Measurements from ENCODE around the gene URI1.

Gene URI1

DNA sequence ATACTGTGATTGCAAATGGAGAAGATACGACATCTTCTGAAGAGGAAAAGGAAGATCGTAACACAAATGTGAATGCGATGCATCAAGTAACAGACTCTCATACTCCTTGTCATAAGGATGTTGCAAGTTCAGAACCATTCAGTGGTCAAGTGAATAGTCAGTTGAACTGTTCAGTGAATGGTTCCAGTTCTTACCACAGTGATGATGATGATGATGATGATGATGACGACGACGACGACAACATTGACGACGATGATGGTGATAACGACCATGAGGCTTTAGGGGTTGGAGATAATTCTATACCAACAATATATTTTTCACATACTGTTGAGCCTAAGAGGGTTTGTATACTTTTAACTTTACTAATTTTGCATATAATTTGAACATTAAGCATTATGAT lies 67.0 kb downstream of the URI1 start:
- H3K27ac ChIP-seq (ENCODE audit: extremely low read depth, low read depth, low read length) = no peak overlapping the region
- H3K9me3 ChIP-seq (ENCODE audit: control insufficient read depth, insufficient read depth, low read depth, low read length) = no peaks in the 10 kb centered on the region
- CTCF ChIA-PET = no interaction called here
- peaks cover 37 to 75% of the 10 kb centered on the region in 2 experiments for H3K36me3 ChIP-seq (ENCODE audit: control insufficient read depth in 2 of 2, insufficient read depth in 1 of 2, low read length in 2 of 2)
- H3K4me3 ChIP-seq (ENCODE audit: low read depth, low read length) = no peak overlapping the region
- POLR2A ChIA-PET = no interaction called here
- H3K4me1 ChIP-seq (ENCODE audit: control insufficient read depth, insufficient read depth, low read length) = peaks cover 20% of the 10 kb centered on the region
- no peak for TF ChIP-seq ZNF785 (tag by site-specific recombination; IDR thresholded peaks at IDR 0.05)
- TF ChIP-seq, protein P1, sequence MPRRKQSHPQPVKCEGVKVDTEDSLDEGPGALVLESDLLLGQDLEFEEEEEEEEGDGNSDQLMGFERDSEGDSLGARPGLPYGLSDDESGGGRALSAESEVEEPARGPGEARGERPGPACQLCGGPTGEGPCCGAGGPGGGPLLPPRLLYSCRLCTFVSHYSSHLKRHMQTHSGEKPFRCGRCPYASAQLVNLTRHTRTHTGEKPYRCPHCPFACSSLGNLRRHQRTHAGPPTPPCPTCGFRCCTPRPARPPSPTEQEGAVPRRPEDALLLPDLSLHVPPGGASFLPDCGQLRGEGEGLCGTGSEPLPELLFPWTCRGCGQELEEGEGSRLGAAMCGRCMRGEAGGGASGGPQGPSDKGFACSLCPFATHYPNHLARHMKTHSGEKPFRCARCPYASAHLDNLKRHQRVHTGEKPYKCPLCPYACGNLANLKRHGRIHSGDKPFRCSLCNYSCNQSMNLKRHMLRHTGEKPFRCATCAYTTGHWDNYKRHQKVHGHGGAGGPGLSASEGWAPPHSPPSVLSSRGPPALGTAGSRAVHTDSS (tag by site-specific recombination; IDR thresholded peaks at IDR 0.05) = peak; percentile 91

GRCh38 chr19:30011051-30011578 lies 69.1 kb downstream of the URI1 start:
- POLR2A ChIA-PET = no interaction called here
- Histone ChIP-seq H3K27ac (ENCODE audit: extremely low read depth, low read depth, low read length) (no peak overlapping the region), H3K4me1 (ENCODE audit: control insufficient read depth, insufficient read depth, low read length) (peaks cover 6% of the 10 kb centered on the region; the same call in 1 of the 2 replicates), H3K36me3 (ENCODE audit: control insufficient read depth in 2 of 2, insufficient read depth in 1 of 2, low read length in 2 of 2) (peaks cover 50 to 89% of the 10 kb centered on the region in 2 experiments), H3K9me3 (ENCODE audit: control insufficient read depth, insufficient read depth, low read depth, low read length) (no peaks in the 10 kb centered on the region), H3K4me3 (ENCODE audit: low read depth, low read length) (no peak overlapping the region)
- CTCF ChIA-PET = interaction anchor here (0.7 to 1.1 kb wide), 2 partner anchors 29 to 153 kb away, joined by 3 to 4 read pairs; no protein-coding TSS in a partner anchor
- TF ChIP-seq IKZF3 (tag by site-specific recombination; IDR thresholded peaks at IDR 0.05) = no peak
- TF ChIP-seq HOXA7 (CRISPR knock-in tag; IDR thresholded peaks at IDR 0.05; ENCODE audit: borderline replicate concordance) = no peak
- TF ChIP-seq PRDM1 (tag by site-specific recombination; IDR thresholded peaks at IDR 0.05) = peak; percentile 90

GRCh38 chr19:30014770-30015169 lies 72.7 kb downstream of the URI1 start:
- H3K36me3 ChIP-seq (ENCODE audit: control insufficient read depth in 2 of 2, insufficient read depth in 1 of 2, low read length in 2 of 2) = peaks cover 42 to 86% of the 10 kb centered on the region in 2 experiments
- CTCF ChIA-PET = interaction anchor here (0.7 to 2.3 kb wide), 3 partner anchors 16 to 48 kb away, joined by 3 to 6 read pairs (median 3); no protein-coding TSS in a partner anchor
- H3K4me1 ChIP-seq (ENCODE audit: control insufficient read depth, insufficient read depth, low read length) = peaks cover 6% of the 10 kb centered on the region; the same call in 1 of the 2 replicates
- H3K4me3 ChIP-seq (ENCODE audit: low read depth, low read length) = no peak overlapping the region
- POLR2A ChIA-PET = no interaction called here
- no peaks in the 10 kb centered on the region for H3K9me3 ChIP-seq (ENCODE audit: control insufficient read depth, insufficient read depth, low read depth, low read length)
- no peak overlapping the region for H3K27ac ChIP-seq (ENCODE audit: extremely low read depth, low read depth, low read length)
- TF ChIP-seq ZNF175 (tag by site-specific recombination; IDR thresholded peaks at IDR 0.05) (no peak), FEZF1 (tag by site-specific recombination; IDR thresholded peaks at IDR 0.05) (no peak), ZNF423 (tag by site-specific recombination; IDR thresholded peaks at IDR 0.05) (no peak), ZNF600 (tag by site-specific recombination; IDR thresholded peaks at IDR 0.05) (peak; percentile 90), SETDB1 (IDR thresholded peaks at IDR 0.05; ENCODE audit: insufficient read length, low read length) (no peak), ZNF341 (tag by site-specific recombination; IDR thresholded peaks at IDR 0.05; ENCODE audit: low read depth) (no peak), ZEB2 (tag by site-specific recombination; IDR thresholded peaks at IDR 0.05) (no peak)
- TF ChIP-seq, protein P2, sequence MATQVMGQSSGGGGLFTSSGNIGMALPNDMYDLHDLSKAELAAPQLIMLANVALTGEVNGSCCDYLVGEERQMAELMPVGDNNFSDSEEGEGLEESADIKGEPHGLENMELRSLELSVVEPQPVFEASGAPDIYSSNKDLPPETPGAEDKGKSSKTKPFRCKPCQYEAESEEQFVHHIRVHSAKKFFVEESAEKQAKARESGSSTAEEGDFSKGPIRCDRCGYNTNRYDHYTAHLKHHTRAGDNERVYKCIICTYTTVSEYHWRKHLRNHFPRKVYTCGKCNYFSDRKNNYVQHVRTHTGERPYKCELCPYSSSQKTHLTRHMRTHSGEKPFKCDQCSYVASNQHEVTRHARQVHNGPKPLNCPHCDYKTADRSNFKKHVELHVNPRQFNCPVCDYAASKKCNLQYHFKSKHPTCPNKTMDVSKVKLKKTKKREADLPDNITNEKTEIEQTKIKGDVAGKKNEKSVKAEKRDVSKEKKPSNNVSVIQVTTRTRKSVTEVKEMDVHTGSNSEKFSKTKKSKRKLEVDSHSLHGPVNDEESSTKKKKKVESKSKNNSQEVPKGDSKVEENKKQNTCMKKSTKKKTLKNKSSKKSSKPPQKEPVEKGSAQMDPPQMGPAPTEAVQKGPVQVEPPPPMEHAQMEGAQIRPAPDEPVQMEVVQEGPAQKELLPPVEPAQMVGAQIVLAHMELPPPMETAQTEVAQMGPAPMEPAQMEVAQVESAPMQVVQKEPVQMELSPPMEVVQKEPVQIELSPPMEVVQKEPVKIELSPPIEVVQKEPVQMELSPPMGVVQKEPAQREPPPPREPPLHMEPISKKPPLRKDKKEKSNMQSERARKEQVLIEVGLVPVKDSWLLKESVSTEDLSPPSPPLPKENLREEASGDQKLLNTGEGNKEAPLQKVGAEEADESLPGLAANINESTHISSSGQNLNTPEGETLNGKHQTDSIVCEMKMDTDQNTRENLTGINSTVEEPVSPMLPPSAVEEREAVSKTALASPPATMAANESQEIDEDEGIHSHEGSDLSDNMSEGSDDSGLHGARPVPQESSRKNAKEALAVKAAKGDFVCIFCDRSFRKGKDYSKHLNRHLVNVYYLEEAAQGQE (tag by site-specific recombination; IDR thresholded peaks at IDR 0.05) = no peak

DNA sequence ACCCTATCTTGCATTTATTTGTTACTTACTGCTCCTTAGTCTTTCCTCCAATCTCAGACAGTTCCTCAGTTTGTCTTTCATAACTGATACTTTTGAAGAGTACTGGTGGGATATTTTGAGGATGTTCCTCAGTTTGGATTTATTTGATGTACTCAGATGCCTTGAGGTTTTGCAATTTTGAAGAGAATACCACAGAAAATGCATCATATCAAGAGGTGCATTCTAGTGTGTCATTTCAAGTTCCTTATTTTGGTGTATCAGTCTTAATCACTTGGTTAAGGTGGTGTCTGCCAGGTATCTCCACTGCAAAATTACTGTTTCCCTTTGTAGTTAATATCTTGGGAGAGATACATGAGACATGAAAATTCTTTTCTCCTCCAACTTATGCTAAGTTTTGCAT lies 75.1 kb downstream of the URI1 start:
- H3K36me3 ChIP-seq (ENCODE audit: control insufficient read depth in 2 of 2, insufficient read depth in 1 of 2, low read length in 2 of 2) = peaks cover 29 to 77% of the 10 kb centered on the region in 2 experiments
- CTCF ChIA-PET = no interaction called here
- no peak overlapping the region for H3K4me3 ChIP-seq (ENCODE audit: low read depth, low read length)
- H3K9me3 ChIP-seq (ENCODE audit: control insufficient read depth, insufficient read depth, low read depth, low read length) = no peaks in the 10 kb centered on the region
- no peaks in the 10 kb centered on the region for H3K4me1 ChIP-seq (ENCODE audit: control insufficient read depth, insufficient read depth, low read length)
- POLR2A ChIA-PET = no interaction called here
- H3K27ac ChIP-seq (ENCODE audit: extremely low read depth, low read depth, low read length) = no peak overlapping the region
- no peak for TF ChIP-seq PATZ1 (tag by site-specific recombination; IDR thresholded peaks at IDR 0.05)
- TF ChIP-seq ZNF398 (tag by site-specific recombination; IDR thresholded peaks at IDR 0.05) = no peak
- TF ChIP-seq, protein P3, sequence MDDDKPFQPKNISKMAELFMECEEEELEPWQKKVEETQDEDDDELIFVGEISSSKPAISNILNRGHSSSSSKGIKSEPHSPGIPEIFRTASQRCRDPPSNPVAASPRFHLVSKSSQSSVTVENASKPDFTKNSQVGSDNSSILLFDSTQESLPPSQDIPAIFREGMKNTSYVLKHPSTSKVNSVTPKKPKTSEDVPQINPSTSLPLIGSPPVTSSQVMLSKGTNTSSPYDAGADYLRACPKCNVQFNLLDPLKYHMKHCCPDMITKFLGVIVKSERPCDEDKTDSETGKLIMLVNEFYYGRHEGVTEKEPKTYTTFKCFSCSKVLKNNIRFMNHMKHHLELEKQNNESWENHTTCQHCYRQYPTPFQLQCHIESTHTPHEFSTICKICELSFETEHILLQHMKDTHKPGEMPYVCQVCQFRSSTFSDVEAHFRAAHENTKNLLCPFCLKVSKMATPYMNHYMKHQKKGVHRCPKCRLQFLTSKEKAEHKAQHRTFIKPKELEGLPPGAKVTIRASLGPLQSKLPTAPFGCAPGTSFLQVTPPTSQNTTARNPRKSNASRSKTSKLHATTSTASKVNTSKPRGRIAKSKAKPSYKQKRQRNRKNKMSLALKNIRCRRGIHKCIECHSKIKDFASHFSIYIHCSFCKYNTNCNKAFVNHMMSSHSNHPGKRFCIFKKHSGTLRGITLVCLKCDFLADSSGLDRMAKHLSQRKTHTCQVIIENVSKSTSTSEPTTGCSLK (tag by site-specific recombination; IDR thresholded peaks at IDR 0.05) = no peak

All from HEK293 (cell line).